A549 (cell line): ENCODE measurements around the gene THAP4. TPM values are rescaled to one million over a fixed set of nuclear protein-coding genes. Genes with fewer than 3 reads are reported as not detected.

ENCODE experiments used
- ATAC-seq, 2 experiments: fragments of 200-7000 bp in 1 of 2; fragments of >200 bp in 1 of 2; cut with Nextera tagmentation in 1 of 2; cut with Tn5 transposase in 1 of 2; 3 replicates each; pipeline versions ENCODE4 v1.8.0 to v1.9.1; 2018 to 2020; ENCODE audit warnings: mild to moderate bottlenecking in 1 of 2, moderate library complexity in 1 of 2
- CTCF ChIA-PET: fragments of 300-600 bp; sonication (Branson Sonifier 250); formaldehyde crosslinking; extraction: SDS; loops from one replicate; lab custom pipeline; 2021; ENCODE audit warnings: antibody characterized with exemption, inconsistent platforms; lab: Yijun Ruan, JAX
- POLR2A ChIA-PET: fragments of 350-600 bp; formaldehyde crosslinking; extraction: SDS; loops from one replicate; lab custom pipeline; 2021; ENCODE audit warnings: antibody characterized with exemption, inconsistent platforms; lab: Yijun Ruan, JAX
- DNase-seq, 2 experiments: peaks; one replicate each; pipeline versions ENCODE4 v3.0.0 to v3.0.0-alpha.2; 2011 to 2016; ENCODE audit warnings: low read depth in 1 of 2, low spot score in 1 of 2
- FAIRE-seq: peaks from 2 replicates; lab custom pipeline; 2011; peaks lifted over from hg19 to GRCh38; lab: Jason Lieb, UNC
- H3K27ac ChIP-seq, 2 experiments: fragments of >200 bp; sonication (Bioruptor Twin); formaldehyde crosslinking; 3 replicates each; pipeline ENCODE4 v1.5.1; 2016 to 2017
- H3K4me1 ChIP-seq: fragments of >200 bp; sonication (Bioruptor Twin); formaldehyde crosslinking; 3 replicates; pipeline ENCODE4 v1.6.1; 2016
- H3K4me2 ChIP-seq: fragments of >200 bp; sonication (Bioruptor Twin); formaldehyde crosslinking; 3 replicates; pipeline ENCODE4 v1.6.1; 2016
- H3K4me3 ChIP-seq: fragments of >200 bp; sonication (Bioruptor Twin); formaldehyde crosslinking; 3 replicates; pipeline ENCODE4 v1.5.1; 2016
- H3K9me3 ChIP-seq: fragments of >200 bp; sonication (Bioruptor Twin); formaldehyde crosslinking; 3 replicates; pipeline ENCODE4 v1.6.1; 2016
- ATOH8 ChIP-seq: fragments of 250-450 bp; sonication (Bioruptor Pico); IDR thresholded peaks from 2 replicates; pipeline ENCODE4 v1.5.0; 2020; ENCODE audit warnings: low read depth, mild to moderate bottlenecking, moderate library complexity
- CBX2 ChIP-seq: fragments of 200-600 bp; sonication (generic); IDR thresholded peaks from 2 replicates; pipeline ENCODE4 v1.6.1; 2016; ENCODE audit warnings: low read depth, mild to moderate bottlenecking, borderline replicate concordance
- EHF ChIP-seq: fragments of 250-450 bp; sonication (Bioruptor Pico); IDR thresholded peaks from 2 replicates; pipeline ENCODE4 v1.5.0; 2020; ENCODE audit warnings: mild to moderate bottlenecking
- ELK1 ChIP-seq: fragments of 150-350 bp; IDR thresholded peaks from 2 replicates; pipeline ENCODE4 v1.6.1; 2014; ENCODE audit warnings: low read depth, mild to moderate bottlenecking, low read length
- EP300 ChIP-seq, 2 experiments: fragments of >200 bp; sonication (Bioruptor Twin); formaldehyde crosslinking; IDR thresholded peaks; 2 replicates in 1 of 2; 3 replicates in 1 of 2; pipeline ENCODE4 v1.6.1; 2016 to 2017
- ESRRA ChIP-seq: fragments of 150-350 bp; IDR thresholded peaks from 2 replicates; pipeline ENCODE4 v1.6.1; 2014; ENCODE audit warnings: mild to moderate bottlenecking, low read length, borderline replicate concordance
- FOSB ChIP-seq: fragments of 250-450 bp; sonication (Bioruptor Pico); IDR thresholded peaks from 2 replicates; pipeline ENCODE4 v1.5.0; 2020; ENCODE audit warnings: mild to moderate bottlenecking, moderate library complexity
- FOSL2 ChIP-seq, 2 experiments: fragments of 450-650 bp in 1 of 2; fragments of >200 bp in 1 of 2; sonication (Bioruptor Twin) in 1 of 2; formaldehyde crosslinking; IDR thresholded peaks; 2 replicates each; pipeline versions ENCODE4 v1.5.0 to v1.6.1; 2016 to 2020; ENCODE audit warnings: mild to moderate bottlenecking in 1 of 2, moderate library complexity in 1 of 2
- GATA3 ChIP-seq: IDR thresholded peaks from 2 replicates; pipeline ENCODE4 v1.6.1; 2012; ENCODE audit warnings: borderline replicate concordance
- HEYL ChIP-seq: fragments of 250-450 bp; sonication (Bioruptor Pico); IDR thresholded peaks from 2 replicates; pipeline ENCODE4 v1.8.0; 2021; ENCODE audit warnings: mild to moderate bottlenecking, moderate library complexity
- HOXA7 ChIP-seq: fragments of 250-450 bp; sonication (Bioruptor Pico); IDR thresholded peaks from 2 replicates; pipeline ENCODE4 v1.5.0; 2020; ENCODE audit warnings: mild to moderate bottlenecking, moderate library complexity
- HOXB13 ChIP-seq: fragments of 250-450 bp; sonication (Bioruptor Pico); IDR thresholded peaks from 2 replicates; pipeline ENCODE4 v1.5.0; 2020; ENCODE audit warnings: low read depth, mild to moderate bottlenecking, moderate library complexity
- JUN ChIP-seq, 2 experiments: fragments of >200 bp; sonication (Bioruptor Twin); formaldehyde crosslinking; IDR thresholded peaks; 2 replicates in 1 of 2; 3 replicates in 1 of 2; pipeline ENCODE4 v1.6.1; 2016 to 2017
- MAZ ChIP-seq: fragments of 150-350 bp; IDR thresholded peaks from 2 replicates; pipeline ENCODE4 v1.6.1; 2014; ENCODE audit warnings: antibody characterized with exemption, low read depth, low read length, borderline replicate concordance
- NFE2L2 ChIP-seq: fragments of 150-350 bp; conservative IDR thresholded peaks from 2 replicates; pipeline ENCODE4 v1.6.1; 2014; ENCODE audit warnings: low read length
- POLR2A ChIP-seq: IDR thresholded peaks from 2 replicates; pipeline ENCODE4 v1.6.1; 2012; ENCODE audit warnings: mild to moderate bottlenecking, low read length
- POLR2AphosphoS2 ChIP-seq: conservative IDR thresholded peaks from 2 replicates; pipeline ENCODE4 v1.6.1; 2012; ENCODE audit warnings: low read length, improper control_type of control experiment, inconsistent platforms
- RARB ChIP-seq: fragments of 250-450 bp; sonication (Bioruptor Pico); IDR thresholded peaks from 2 replicates; pipeline ENCODE4 v1.8.0; 2021; ENCODE audit warnings: mild to moderate bottlenecking, moderate library complexity
- RFX5 ChIP-seq: fragments of 450-650 bp; IDR thresholded peaks from 2 replicates; pipeline ENCODE4 v1.7.1; 2014; ENCODE audit warnings: antibody characterized with exemption, mild to moderate bottlenecking, moderate library complexity
- RNF2 ChIP-seq: fragments of 200-600 bp; sonication (generic); IDR thresholded peaks from 2 replicates; pipeline ENCODE4 v1.6.1; 2016; ENCODE audit warnings: low read depth, mild to moderate bottlenecking, antibody characterized with exemption, moderate library complexity, borderline replicate concordance
- SREBF2 ChIP-seq: fragments of 450-650 bp; IDR thresholded peaks from 2 replicates; pipeline ENCODE4 v1.6.1; 2014; ENCODE audit warnings: mild to moderate bottlenecking, moderate library complexity
- TFCP2L1 ChIP-seq: fragments of 250-450 bp; sonication (Bioruptor Pico); IDR thresholded peaks from 2 replicates; pipeline ENCODE4 v1.5.0; 2021; ENCODE audit warnings: mild to moderate bottlenecking
- TP53 ChIP-seq: fragments of 250-450 bp; sonication (Bioruptor Pico); IDR thresholded peaks from 2 replicates; pipeline ENCODE4 v1.5.0; 2021; ENCODE audit warnings: mild to moderate bottlenecking, moderate library complexity
- USF2 ChIP-seq: fragments of 450-650 bp; IDR thresholded peaks from 2 replicates; pipeline ENCODE4 v1.6.1; 2014; ENCODE audit warnings: antibody characterized with exemption
- ZNF302 ChIP-seq: fragments of 250-450 bp; sonication (Bioruptor Pico); IDR thresholded peaks from 2 replicates; pipeline ENCODE4 v1.9.0; 2021; ENCODE audit warnings: inconsistent platforms, mild to moderate bottlenecking, moderate library complexity
- WGBS: methylation state at CpG from one replicate; pipeline ENCODE4 v1.1.6; 2017; ENCODE audit errors: missing lambda C conversion rate; 5-methylcytosine and 5-hydroxymethylcytosine counted together
- polyA plus RNA-seq, 4 experiments: library from polyadenylated mRNA; depleted of rRNA in 3 of 4; stranded (reverse); fragments of >200 nt; fragmentation: RNase III in 1 of 4; extraction: RNeasy Plus Mini Kit Qiagen cat#74134 plus additional on column Dnase treatment in 1 of 4; gene quantifications; 2 replicates in 3 of 4; 3 replicates in 1 of 4; pipeline ENCODE4 v1.2.3, GENCODE V29; 2011 to 2017

The THAP4 gene
- polyA plus RNA-seq, 2 of the 4 experiments (the other 2 are of a cell fraction): 36.1 to 51.0 TPM

- no peak for TF ChIP-seq MAZ
- TF ChIP-seq ZNF302: no peak
- TF ChIP-seq CBX2: no peak
- no peak for TF ChIP-seq TFCP2L1
- no peak for TF ChIP-seq EHF
Observed at GRCh38 chr2:241678784-241679540, 42.0 kb upstream of the THAP4 start (continued).

GRCh38 chr2:241678307-241678706 is 41.3 kb upstream of the THAP4 start:
- Histone ChIP-seq H3K4me3 (no peak overlapping the region), H3K27ac (no peak overlapping the region), H3K9me3 (no peaks in the 10 kb centered on the region), H3K4me1 (peaks cover 10% of the 10 kb centered on the region; the same call in 2 of the 3 replicates), H3K4me2 (no peak overlapping the region)
- FAIRE-seq: no peak
- ChIA-PET CTCF (interaction anchor here (0.8 to 1.3 kb wide), 3 partner anchors 13 to 199 kb away, joined by 3 to 6 read pairs (median 4); no protein-coding TSS in a partner anchor), POLR2A (interaction anchor here (1.5 to 1.9 kb wide), 2 partner anchors 8 to 24 kb away, joined by 4 read pairs; partner anchors contain the start of genes DTYMK and ING5)
- TF ChIP-seq EHF (no peak), EP300 (IDR thresholded peaks at IDR 0.05) (no peak)
- no peak for DNase-seq
- WGBS: 93% methylated on average over 18 of the region's 18 CpGs
- ATAC-seq: no peak

GRCh38 chr2:241677392-241677791 is 40.4 kb upstream of the THAP4 start:
- POLR2A ChIA-PET: interaction anchor here (0.5 to 1.5 kb wide), 2 partner anchors 9 to 127 kb away, joined by 4 read pairs; partner anchors contain the start of gene DTYMK
- no peak overlapping the region for H3K4me2 ChIP-seq
- no peak overlapping the region for H3K27ac ChIP-seq
- DNase-seq: no peak
- no peak for TF ChIP-seq HOXB13 (CRISPR knock-in tag)
- TF ChIP-seq RFX5: no peak
- TF ChIP-seq ELK1: no peak
- no peak for TF ChIP-seq POLR2AphosphoS2
- no peak for TF ChIP-seq SREBF2
- no peak for TF ChIP-seq RNF2
- TF ChIP-seq, all 56 proteins: peak for 0
- Histone ChIP-seq H3K4me1 (peaks cover 10% of the 10 kb centered on the region; the same call in 2 of the 3 replicates), H3K4me3 (no peak overlapping the region), H3K9me3 (no peaks in the 10 kb centered on the region)
- FAIRE-seq (no peak), ATAC-seq (no peak)
- 88% methylated on average over 18 of the region's 24 CpGs for whole genome bisulfite sequencing
- CTCF ChIA-PET: interaction anchor here (1.2 kb wide), 2 partner anchors 9 to 29 kb away, joined by 4 to 5 read pairs; no protein-coding TSS in a partner anchor

GRCh38 chr2:241676665-241677064 is 39.7 kb upstream of the THAP4 start:
- 95% methylated on average over 16 of the region's 17 CpGs for WGBS
- no peak for ATAC-seq
- no peaks in the 10 kb centered on the region for H3K9me3 ChIP-seq
- no peak overlapping the region for H3K4me3 ChIP-seq
- TF ChIP-seq RARB (CRISPR knock-in tag): no peak
- TF ChIP-seq USF2: no peak
- TF ChIP-seq TP53 (CRISPR knock-in tag): no peak
- no peak for TF ChIP-seq ESRRA
- no peak for TF ChIP-seq JUN (IDR thresholded peaks at IDR 0.05)
- no peak for TF ChIP-seq CBX2
- no peak for TF ChIP-seq POLR2A
- no peak for TF ChIP-seq NFE2L2
- no peak for TF ChIP-seq HEYL (CRISPR knock-in tag)
- no peak for TF ChIP-seq RNF2
- no peak for TF ChIP-seq GATA3
- no peak for TF ChIP-seq FOSL2 (IDR thresholded peaks at IDR 0.05)
- TF ChIP-seq FOSL2 (CRISPR knock-in tag; IDR thresholded peaks at IDR 0.05): no peak
- TF ChIP-seq HOXA7: no peak
- no peak for TF ChIP-seq FOSB (CRISPR knock-in tag)
- no peak for TF ChIP-seq ATOH8 (CRISPR knock-in tag)
- TF ChIP-seq, all 56 proteins: peak for 0
- no peak overlapping the region for H3K27ac ChIP-seq
- POLR2A ChIA-PET: no interaction called here
- no peak for DNase-seq
- FAIRE-seq: no peak
- H3K4me2 ChIP-seq: no peak overlapping the region
- CTCF ChIA-PET: interaction anchor here (0.7 to 1.2 kb wide), 2 partner anchors 11 to 28 kb away, joined by 3 to 4 read pairs; no protein-coding TSS in a partner anchor
- H3K4me1 ChIP-seq: peaks cover 10% of the 10 kb centered on the region; the same call in 2 of the 3 replicates
